Hepatocyte (in vitro differentiated cells): ENCODE results near the gene GNG7. TPM values are rescaled to one million over a fixed set of nuclear protein-coding genes. Genes with fewer than 3 reads are reported as not detected.

Source experiments
- DNase-seq: peaks from one replicate; pipeline ENCODE4 v3.0.0-alpha.2; 2016; ENCODE audit warnings: low spot score
- H2AFZ ChIP-seq: fragments of 200-600 bp; sonication (generic); 2 replicates; pipeline ENCODE4 v1.6.0; 2016; ENCODE audit warnings: antibody characterized with exemption, mild to moderate bottlenecking
- H3K27ac ChIP-seq: fragments of 200-600 bp; sonication (generic); 2 replicates; pipeline ENCODE4 v1.5.1; 2016; ENCODE audit warnings: mild to moderate bottlenecking
- H3K27me3 ChIP-seq: fragments of 200-600 bp; sonication (generic); 2 replicates; pipeline ENCODE4 v1.6.1; 2016
- H3K36me3 ChIP-seq: fragments of 200-600 bp; sonication (generic); replicated peaks from 2 replicates; pipeline ENCODE4 v1.5.1; 2016; ENCODE audit warnings: low read depth; ENCODE audit not compliant: insufficient read depth
- H3K4me1 ChIP-seq: fragments of 200-600 bp; sonication (generic); 2 replicates; pipeline ENCODE4 v1.5.1; 2016; ENCODE audit warnings: mild to moderate bottlenecking, moderate library complexity; ENCODE audit not compliant: insufficient read depth
- H3K4me2 ChIP-seq: fragments of 200-600 bp; sonication (generic); 2 replicates; pipeline ENCODE4 v1.6.0; 2016
- H3K4me3 ChIP-seq: fragments of 200-600 bp; sonication (generic); 2 replicates; pipeline ENCODE4 v1.5.1; 2016; ENCODE audit warnings: mild to moderate bottlenecking
- H3K79me2 ChIP-seq: fragments of 200-600 bp; sonication (generic); 2 replicates; pipeline ENCODE4 v1.6.0; 2017; ENCODE audit warnings: mild to moderate bottlenecking
- H3K9me2 ChIP-seq: fragments of 200-600 bp; sonication (generic); replicated peaks from 2 replicates; pipeline ENCODE4 v1.6.0; 2017; ENCODE audit warnings: mild to moderate bottlenecking; ENCODE audit not compliant: insufficient read depth
- H3K9me3 ChIP-seq: fragments of 200-600 bp; sonication (generic); 2 replicates; pipeline ENCODE4 v1.5.1; 2016; ENCODE audit warnings: low read depth, mild to moderate bottlenecking
- H4K20me1 ChIP-seq: fragments of 200-600 bp; sonication (generic); 2 replicates; pipeline ENCODE4 v1.6.0; 2016; ENCODE audit warnings: mild to moderate bottlenecking; ENCODE audit not compliant: insufficient read depth, poor library complexity, severe bottlenecking
- CTCF ChIP-seq: fragments of 200-600 bp; sonication (generic); IDR thresholded peaks from 2 replicates; pipeline ENCODE4 v1.5.1; 2016; ENCODE audit warnings: antibody characterized with exemption, mild to moderate bottlenecking; ENCODE audit not compliant: poor library complexity
- EZH2 ChIP-seq: fragments of 200-600 bp; sonication (generic); IDR thresholded peaks from 2 replicates; pipeline ENCODE4 v1.6.1; 2016; ENCODE audit warnings: antibody characterized with exemption, mild to moderate bottlenecking, borderline replicate concordance
- EZH2phosphoT487 ChIP-seq: fragments of 200-600 bp; sonication (generic); IDR thresholded peaks from one replicate; pipeline ENCODE4 v1.6.1; 2018; ENCODE audit warnings: antibody characterized with exemption, mild to moderate bottlenecking, low read depth, moderate library complexity; ENCODE audit not compliant: unreplicated experiment, severe bottlenecking
- WGBS: methylation state at CpG from one replicate; pipeline ENCODE4 v1.1.6; 2016; ENCODE audit warnings: low lambda C conversion rate; ENCODE audit errors: missing lambda C conversion rate; 5-methylcytosine and 5-hydroxymethylcytosine counted together
- polyA plus RNA-seq: library from polyadenylated mRNA; unstranded; fragments of >200 nt; fragmentation: Nextera tagmentation; extraction: Ambion mirVana; gene quantifications from 2 replicates; pipeline ENCODE4 v1.2.1, GENCODE V29; 2016
- total RNA-seq: library from RNA; depleted of rRNA; stranded (reverse); fragments of >200 nt; gene quantifications from 2 replicates; pipeline ENCODE4 v1.2.3, GENCODE V29; 2014

Gene GNG7
- total and polyA plus RNA-seq, 2 experiments from 2014 or later, result 1.2 to 1.9 TPM

GRCh38 chr19:2628597-2628996 lies 73.9 kb downstream of the GNG7 start:
- H3K9me3 ChIP-seq, result no peaks in the 10 kb centered on the region
- H2AFZ ChIP-seq, result no peak overlapping the region
- WGBS, result 94% methylated on average over 8 of the region's 8 CpGs
- TF ChIP-seq EZH2phosphoT487 (no peak), EZH2 (no peak), CTCF (no peak)
- no peak overlapping the region for H3K4me2 ChIP-seq
- no peaks in the 10 kb centered on the region for H3K4me1 ChIP-seq
- DNase-seq, result no peak
- no peak overlapping the region for H3K27ac ChIP-seq
- H3K4me3 ChIP-seq, result no peak overlapping the region
- no peaks in the 10 kb centered on the region for H3K79me2 ChIP-seq
- no peaks in the 10 kb centered on the region for H4K20me1 ChIP-seq
- H3K9me2 ChIP-seq, result no peaks in the 10 kb centered on the region
- H3K27me3 ChIP-seq, result no peaks in the 10 kb centered on the region
- H3K36me3 ChIP-seq, result no peaks in the 10 kb centered on the region

DNA sequence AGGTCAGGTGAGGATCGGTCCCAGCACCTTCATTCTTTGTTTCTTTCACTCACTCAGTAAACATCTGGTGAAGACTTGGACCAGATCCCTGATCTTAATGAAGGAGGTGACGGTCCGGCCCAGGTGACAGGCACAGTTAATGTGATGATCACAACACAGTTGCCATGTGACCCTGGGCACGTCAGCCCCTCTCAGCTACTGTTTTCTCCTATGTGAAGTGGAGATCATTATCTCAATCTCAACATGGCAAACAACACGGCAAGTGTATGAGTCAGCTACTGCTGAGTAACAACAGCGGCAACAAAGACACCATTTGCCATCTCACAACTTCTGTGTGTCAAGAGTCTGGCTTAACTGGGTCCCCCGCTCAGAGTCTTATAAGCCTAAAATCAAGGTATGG lies 74.6 kb downstream of the GNG7 start:
- Histone ChIP-seq H3K4me1 (no peaks in the 10 kb centered on the region), H2AFZ (no peak overlapping the region), H3K4me2 (no peak overlapping the region), H3K36me3 (no peaks in the 10 kb centered on the region), H3K27ac (peak overlapping the region; percentile 90), H3K79me2 (no peaks in the 10 kb centered on the region), H3K9me2 (no peaks in the 10 kb centered on the region), H3K4me3 (no peak overlapping the region), H3K9me3 (no peaks in the 10 kb centered on the region), H4K20me1 (no peaks in the 10 kb centered on the region), H3K27me3 (no peaks in the 10 kb centered on the region)
- TF ChIP-seq CTCF, result no peak
- TF ChIP-seq EZH2phosphoT487, result no peak
- TF ChIP-seq EZH2, result no peak
- DNase-seq, result no peak
- 85% methylated on average over 7 of the region's 7 CpGs for WGBS

DNA sequence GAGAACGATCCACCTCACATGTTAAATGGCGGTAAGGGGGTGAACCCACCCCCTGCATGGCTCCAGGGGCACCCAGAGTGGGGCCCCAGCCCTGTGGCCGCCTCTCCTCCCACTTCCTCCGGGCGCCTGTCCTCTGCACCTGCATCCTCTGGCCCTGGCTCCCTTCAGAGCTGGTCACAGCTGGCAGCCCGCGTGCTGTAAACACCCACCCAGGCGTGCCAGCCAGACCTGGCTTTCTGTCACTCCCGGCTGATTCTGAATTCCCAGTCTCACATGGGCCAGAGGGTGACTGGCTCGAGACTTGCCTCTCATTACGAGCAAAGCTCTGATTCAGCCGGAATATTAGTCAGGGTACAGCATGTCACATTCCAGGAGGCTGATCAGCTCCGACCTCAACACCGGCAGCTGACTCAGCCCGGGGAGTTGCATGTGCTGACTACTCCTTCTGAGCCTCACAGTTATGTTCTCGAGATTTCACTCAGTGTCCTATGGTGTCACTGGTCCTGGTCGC lies 75.1 kb downstream of the GNG7 start:
- Histone ChIP-seq H3K4me2 (no peak overlapping the region), H2AFZ (no peak overlapping the region), H3K27ac (peak overlapping the region; percentile 90), H3K4me1 (no peaks in the 10 kb centered on the region), H3K9me3 (no peaks in the 10 kb centered on the region), H3K79me2 (no peaks in the 10 kb centered on the region), H3K27me3 (no peaks in the 10 kb centered on the region), H3K36me3 (no peaks in the 10 kb centered on the region), H4K20me1 (no peaks in the 10 kb centered on the region), H3K9me2 (no peaks in the 10 kb centered on the region), H3K4me3 (no peak overlapping the region)
- 73% methylated on average over 17 of the region's 17 CpGs for WGBS
- TF ChIP-seq EZH2, result no peak
- TF ChIP-seq CTCF, result no peak
- TF ChIP-seq EZH2phosphoT487, result no peak
- peak; percentile 84 for DNase-seq

DNA sequence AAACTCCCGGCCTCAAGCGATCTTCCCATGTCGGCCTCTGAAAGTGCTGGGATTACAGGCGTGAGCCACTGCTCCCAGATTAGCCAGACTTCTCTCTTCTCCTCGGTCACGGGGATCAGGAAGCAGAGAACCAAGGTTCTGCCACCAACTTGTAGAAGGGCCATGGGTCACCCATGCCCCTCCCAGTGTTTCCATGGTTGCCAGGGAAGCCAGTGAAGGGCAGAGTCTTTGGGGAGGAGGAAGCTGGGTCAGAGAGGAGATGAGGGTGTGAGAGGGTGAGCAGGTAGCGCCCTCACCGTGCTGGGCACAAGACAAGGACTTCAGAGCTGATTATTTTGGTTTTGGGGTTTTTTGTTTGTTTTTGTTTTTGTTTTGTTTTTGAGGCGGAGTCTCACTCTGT lies 77.1 kb downstream of the GNG7 start:
- H3K27me3 ChIP-seq, result no peaks in the 10 kb centered on the region
- 86% methylated on average over 9 of the region's 9 CpGs for WGBS
- DNase-seq, result no peak
- H3K9me2 ChIP-seq, result no peaks in the 10 kb centered on the region
- H3K4me1 ChIP-seq, result no peaks in the 10 kb centered on the region
- no peak overlapping the region for H3K27ac ChIP-seq
- no peaks in the 10 kb centered on the region for H3K79me2 ChIP-seq
- no peak overlapping the region for H3K4me3 ChIP-seq
- H3K9me3 ChIP-seq, result no peaks in the 10 kb centered on the region
- TF ChIP-seq EZH2phosphoT487 (no peak), CTCF (no peak), EZH2 (no peak)
- H4K20me1 ChIP-seq, result no peaks in the 10 kb centered on the region
- H3K36me3 ChIP-seq, result no peaks in the 10 kb centered on the region
- H3K4me2 ChIP-seq, result no peak overlapping the region
- no peak overlapping the region for H2AFZ ChIP-seq
